GM12878 (cell line): ENCODE data around the gene PPHLN1. TPM values are rescaled to one million over a fixed set of nuclear protein-coding genes. Genes with fewer than 3 reads are reported as not detected.
"Not testable (repeated sequence)": the region's sequence is repeated elsewhere in the genome, so short reads cannot be mapped to it uniquely, and the experiment has no call there.

Experiments
- ATAC-seq: fragments of 200-7000 bp; cut with Tn5 transposase; 3 replicates; pipeline ENCODE4 v1.9.1; 2020; ENCODE audit warnings: mild to moderate bottlenecking, moderate library complexity
- BruUV-seq: library from RNA; stranded (reverse); fragments of 400-500 nt; replicated peaks from 2 replicates; lab custom pipeline; 2021; lab: Mats Ljungman, UMichigan
- CTCF ChIA-PET: fragments of 300-600 bp; sonication (Branson Sonifier 250); formaldehyde crosslinking; extraction: SDS; loops from one replicate; lab custom pipeline; 2021; ENCODE audit warnings: inconsistent platforms; lab: Yijun Ruan, JAX
- POLR2A ChIA-PET: fragments of 350-600 bp; formaldehyde crosslinking; extraction: SDS; loops from one replicate; lab custom pipeline; 2021; ENCODE audit warnings: inconsistent platforms; lab: Charles Lee
- RAD21 ChIA-PET: fragments of 300-600 bp; sonication (Branson Sonifier 250); formaldehyde crosslinking; loops from one replicate; lab custom pipeline; 2023; ENCODE audit warnings: antibody characterized with exemption; ENCODE audit not compliant: unreplicated experiment; lab: Charles Lee
- SMC1A ChIA-PET: fragments of 300-600 bp; sonication (Branson Sonifier 250); formaldehyde crosslinking; loops from one replicate; lab custom pipeline; 2023; ENCODE audit not compliant: unreplicated experiment, uncharacterized antibody; lab: Charles Lee
- DNase-seq: peaks from one replicate; pipeline ENCODE4 v3.0.0-alpha.2; 2011; ENCODE audit warnings: low read depth, low spot score
- FAIRE-seq: peaks from 3 replicates; lab custom pipeline; 2011; peaks lifted over from hg19 to GRCh38; lab: Jason Lieb, UNC
- H2AFZ ChIP-seq: 2 replicates; pipeline ENCODE4 v1.6.0; 2011; ENCODE audit warnings: low read depth, low read length, control low read depth; ENCODE audit not compliant: control insufficient read depth
- H3K27ac ChIP-seq: 2 replicates; pipeline ENCODE4 v1.5.1; 2011; ENCODE audit warnings: control low read depth; ENCODE audit not compliant: control insufficient read depth, insufficient read depth
- H3K27me3 ChIP-seq, 2 experiments: replicated peaks in 1 of 2; 2 replicates each; pipeline versions ENCODE4 v1.6.0 to v1.6.1; 2011; ENCODE audit warnings: low read length in 1 of 2; ENCODE audit not compliant: control insufficient read depth in 2 of 2, insufficient read depth in 2 of 2
- H3K36me3 ChIP-seq, 2 experiments: 2 replicates each; pipeline ENCODE4 v1.5.1; 2011; ENCODE audit warnings: low read length in 1 of 2; ENCODE audit not compliant: control insufficient read depth in 2 of 2, insufficient read depth in 2 of 2
- H3K4me1 ChIP-seq: 2 replicates; pipeline ENCODE4 v1.6.1; 2011; ENCODE audit warnings: mild to moderate bottlenecking, low read length, moderate library complexity, mixed read lengths; ENCODE audit not compliant: control insufficient read depth, insufficient read depth
- H3K4me2 ChIP-seq: 2 replicates; pipeline ENCODE4 v1.6.0; 2011; ENCODE audit warnings: control low read depth; ENCODE audit not compliant: control insufficient read depth, insufficient read depth
- H3K4me3 ChIP-seq: fragments of 200-600 bp; sonication (generic); 2 replicates; pipeline ENCODE4 v1.5.1; 2016
- H3K79me2 ChIP-seq: 2 replicates; pipeline ENCODE4 v1.6.0; 2011; ENCODE audit warnings: low read length; ENCODE audit not compliant: control insufficient read depth, insufficient read depth
- H3K9ac ChIP-seq: 2 replicates; pipeline ENCODE4 v1.8.0; 2011; ENCODE audit warnings: low read length, control low read depth, mixed read lengths; ENCODE audit not compliant: control insufficient read depth, insufficient read depth
- H3K9me3 ChIP-seq: replicated peaks from 3 replicates; pipeline ENCODE4 v1.5.1; 2011; ENCODE audit warnings: mild to moderate bottlenecking, low read length; ENCODE audit not compliant: control insufficient read depth, insufficient read depth
- H4K20me1 ChIP-seq: 2 replicates; pipeline ENCODE4 v1.6.0; 2011; ENCODE audit not compliant: control insufficient read depth, insufficient read depth
- CBX3 ChIP-seq: fragments of 200-600 bp; sonication (generic); IDR thresholded peaks from 2 replicates; pipeline ENCODE4 v1.6.1; 2016; ENCODE audit warnings: low read depth, borderline replicate concordance
- CHD1 ChIP-seq: IDR thresholded peaks from 2 replicates; pipeline ENCODE4 v1.6.1; 2012; ENCODE audit warnings: low read depth, low read length, improper control_type of control experiment
- CHD4 ChIP-seq: fragments of 200-600 bp; sonication (generic); IDR thresholded peaks from 2 replicates; pipeline ENCODE4 v1.6.1; 2016; ENCODE audit warnings: mild to moderate bottlenecking
- FOXK2 ChIP-seq: fragments of 450-650 bp; IDR thresholded peaks from 2 replicates; pipeline ENCODE4 v1.6.1; 2017; ENCODE audit warnings: mild to moderate bottlenecking, moderate library complexity
- MYC ChIP-seq: IDR thresholded peaks from 2 replicates; pipeline ENCODE4 v1.6.1; 2011; ENCODE audit warnings: mild to moderate bottlenecking, low read length, moderate library complexity, inconsistent platforms; ENCODE audit not compliant: insufficient read depth, insufficient replicate concordance, insufficient read length, severe bottlenecking
- NR2C1 ChIP-seq: fragments of 450-650 bp; IDR thresholded peaks from 2 replicates; pipeline ENCODE4 v1.6.1; 2017; ENCODE audit warnings: antibody characterized with exemption, mild to moderate bottlenecking, moderate library complexity
- TCF7 ChIP-seq: IDR thresholded peaks from 2 replicates; pipeline ENCODE4 v1.6.1; 2014; ENCODE audit warnings: antibody characterized with exemption, borderline replicate concordance
- ZNF217 ChIP-seq: fragments of 450-650 bp; IDR thresholded peaks from 2 replicates; pipeline ENCODE4 v1.6.1; 2017; ENCODE audit warnings: antibody characterized with exemption, mild to moderate bottlenecking
- WGBS: methylation state at CpG from one replicate; pipeline ENCODE4 v1.1.6; 2016; ENCODE audit warnings: low lambda C conversion rate; ENCODE audit not compliant: insufficient replicate concordance, insufficient coverage; ENCODE audit errors: missing lambda C conversion rate; 5-methylcytosine and 5-hydroxymethylcytosine counted together
- in situ Hi-C: fragments of 300-500 bp; cut with MboI; formaldehyde crosslinking; loops from 9 replicates; pipeline ENCODE4 v1.14.3; 2018; ENCODE audit warnings: mixed read lengths
- intact Hi-C: fragments of 100-400 bp; cut with micrococcal nuclease; formaldehyde crosslinking; loops from one replicate; pipeline ENCODE4 v1.14.2; 2022; ENCODE audit not compliant: unreplicated experiment
- polyA plus RNA-seq, 11 experiments: library from polyadenylated mRNA; depleted of rRNA in 4 of 11; unstranded in 6 of 11; stranded (reverse) in 5 of 11; fragments of >200 nt; fragmentation: Nextera tagmentation in 4 of 11; fragmentation: Illumina TruSeq in 1 of 11; extraction: Ambion mirVana in 4 of 11; extraction: Trizol in 1 of 11; gene quantifications; 1 replicate in 1 of 11; 2 replicates in 10 of 11; pipeline versions ENCODE4 v1.2.1 to v1.2.3, GENCODE V29; 2011 to 2016; ENCODE audit warnings: inconsistent platforms in 2 of 11, missing spikeins in 2 of 11, low read depth in 1 of 11
- total RNA-seq, 4 experiments: library from RNA; depleted of rRNA in 3 of 4; stranded (reverse); fragments of >200 nt in 3 of 4; fragmentation: Illumina TruSeq in 1 of 4; extraction: Trizol in 1 of 4; gene quantifications; 2 replicates each; pipeline versions ENCODE4 v1.2.1 to v1.2.3, GENCODE V29; 2013 to 2021
- TF ChIP-seq, protein P1 (sequence below): fragments of 450-650 bp; IDR thresholded peaks from 2 replicates; pipeline ENCODE4 v1.6.1; 2018; ENCODE audit warnings: borderline replicate concordance, mild to moderate bottlenecking; ENCODE audit not compliant: partially characterized antibody
- TF ChIP-seq, protein P2 (sequence below): fragments of 150-350 bp; IDR thresholded peaks from 2 replicates; pipeline ENCODE4 v1.6.1; 2014; ENCODE audit warnings: mild to moderate bottlenecking, low read depth, low read length
- TF ChIP-seq, protein P3 (sequence below): IDR thresholded peaks from 2 replicates; pipeline ENCODE4 v1.6.1; 2011; ENCODE audit warnings: mild to moderate bottlenecking, low read depth, low read length, moderate library complexity; ENCODE audit not compliant: insufficient replicate concordance

The PPHLN1 gene
- total and polyA plus RNA-seq, 10 of the 15 experiments (the other 5 are each of a cell fraction or from before 2014, with no cell fraction given) = 73.6 to 117 (median 92.1) TPM

DNA sequence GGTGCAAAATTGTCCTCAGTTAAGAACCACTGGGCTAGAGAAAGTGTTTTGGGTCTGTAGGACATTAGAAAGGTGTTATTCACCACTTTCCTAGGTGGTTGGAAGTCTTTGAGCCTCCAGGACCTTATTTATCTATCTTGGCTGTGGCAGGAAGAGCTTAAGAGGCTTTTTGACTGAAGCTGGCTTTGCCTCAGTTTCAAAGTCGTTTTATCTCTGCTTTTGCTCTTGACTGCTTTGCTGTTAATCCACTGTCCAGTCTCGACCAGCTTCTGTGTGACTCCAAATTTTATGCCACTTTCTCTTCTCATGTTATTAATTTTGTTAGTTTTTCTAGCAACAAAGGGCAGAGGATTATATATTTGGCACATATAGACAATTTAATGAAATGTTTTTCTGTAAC is 60.3 kb downstream of the PPHLN1 start:
- H3K4me3 ChIP-seq = no peak overlapping the region
- H3K4me1 ChIP-seq = no peaks in the 10 kb centered on the region
- H3K9ac ChIP-seq = no peak overlapping the region
- intact Hi-C loops = no loop called here
- CTCF ChIA-PET = interaction anchor here (0.6 to 9.3 kb wide), 5 partner anchors 9 to 213 kb away, joined by 3 to 80 read pairs (median 3); no protein-coding TSS in a partner anchor
- no peaks in the 10 kb centered on the region for H3K79me2 ChIP-seq
- TF ChIP-seq TCF7 (no peak), CHD1 (no peak), MYC (no peak), NR2C1 (no peak), CHD4 (no peak), FOXK2 (no peak), CBX3 (no peak), ZNF217 (no peak)
- TF ChIP-seq, protein P1, sequence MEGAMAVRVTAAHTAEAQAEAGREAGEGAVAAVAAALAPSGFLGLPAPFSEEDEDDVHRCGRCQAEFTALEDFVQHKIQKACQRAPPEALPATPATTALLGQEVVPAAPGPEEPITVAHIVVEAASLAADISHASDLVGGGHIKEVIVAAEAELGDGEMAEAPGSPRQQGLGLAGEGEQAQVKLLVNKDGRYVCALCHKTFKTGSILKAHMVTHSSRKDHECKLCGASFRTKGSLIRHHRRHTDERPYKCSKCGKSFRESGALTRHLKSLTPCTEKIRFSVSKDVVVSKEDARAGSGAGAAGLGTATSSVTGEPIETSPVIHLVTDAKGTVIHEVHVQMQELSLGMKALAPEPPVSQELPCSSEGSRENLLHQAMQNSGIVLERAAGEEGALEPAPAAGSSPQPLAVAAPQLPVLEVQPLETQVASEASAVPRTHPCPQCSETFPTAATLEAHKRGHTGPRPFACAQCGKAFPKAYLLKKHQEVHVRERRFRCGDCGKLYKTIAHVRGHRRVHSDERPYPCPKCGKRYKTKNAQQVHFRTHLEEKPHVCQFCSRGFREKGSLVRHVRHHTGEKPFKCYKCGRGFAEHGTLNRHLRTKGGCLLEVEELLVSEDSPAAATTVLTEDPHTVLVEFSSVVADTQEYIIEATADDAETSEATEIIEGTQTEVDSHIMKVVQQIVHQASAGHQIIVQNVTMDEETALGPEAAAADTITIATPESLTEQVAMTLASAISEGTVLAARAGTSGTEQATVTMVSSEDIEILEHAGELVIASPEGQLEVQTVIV = no peak
- TF ChIP-seq, protein P2, sequence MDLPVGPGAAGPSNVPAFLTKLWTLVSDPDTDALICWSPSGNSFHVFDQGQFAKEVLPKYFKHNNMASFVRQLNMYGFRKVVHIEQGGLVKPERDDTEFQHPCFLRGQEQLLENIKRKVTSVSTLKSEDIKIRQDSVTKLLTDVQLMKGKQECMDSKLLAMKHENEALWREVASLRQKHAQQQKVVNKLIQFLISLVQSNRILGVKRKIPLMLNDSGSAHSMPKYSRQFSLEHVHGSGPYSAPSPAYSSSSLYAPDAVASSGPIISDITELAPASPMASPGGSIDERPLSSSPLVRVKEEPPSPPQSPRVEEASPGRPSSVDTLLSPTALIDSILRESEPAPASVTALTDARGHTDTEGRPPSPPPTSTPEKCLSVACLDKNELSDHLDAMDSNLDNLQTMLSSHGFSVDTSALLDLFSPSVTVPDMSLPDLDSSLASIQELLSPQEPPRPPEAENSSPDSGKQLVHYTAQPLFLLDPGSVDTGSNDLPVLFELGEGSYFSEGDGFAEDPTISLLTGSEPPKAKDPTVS = no peak
- TF ChIP-seq, protein P3, sequence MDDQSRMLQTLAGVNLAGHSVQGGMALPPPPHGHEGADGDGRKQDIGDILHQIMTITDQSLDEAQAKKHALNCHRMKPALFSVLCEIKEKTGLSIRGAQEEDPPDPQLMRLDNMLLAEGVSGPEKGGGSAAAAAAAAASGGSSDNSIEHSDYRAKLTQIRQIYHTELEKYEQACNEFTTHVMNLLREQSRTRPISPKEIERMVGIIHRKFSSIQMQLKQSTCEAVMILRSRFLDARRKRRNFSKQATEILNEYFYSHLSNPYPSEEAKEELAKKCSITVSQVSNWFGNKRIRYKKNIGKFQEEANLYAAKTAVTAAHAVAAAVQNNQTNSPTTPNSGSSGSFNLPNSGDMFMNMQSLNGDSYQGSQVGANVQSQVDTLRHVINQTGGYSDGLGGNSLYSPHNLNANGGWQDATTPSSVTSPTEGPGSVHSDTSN = no peak
- in situ Hi-C loops = no loop called here
- DNase-seq (no peak), FAIRE-seq (no peak), ATAC-seq (no peak)
- peaks cover 1 to 6% of the 10 kb centered on the region in 2 experiments; a peak in 3 of 4 replicates for H3K36me3 ChIP-seq
- no peak overlapping the region for H2AFZ ChIP-seq
- POLR2A ChIA-PET = no interaction called here
- RAD21 ChIA-PET = no interaction called here
- no TSS peak for BruUV-seq
- H3K27ac ChIP-seq = no peak overlapping the region
- no peaks in the 10 kb centered on the region for H3K27me3 ChIP-seq
- H3K9me3 ChIP-seq = no peaks in the 10 kb centered on the region
- 74% methylated on average over 2 of the region's 2 CpGs for WGBS
- SMC1A ChIA-PET = interaction anchor here (1.0 to 2.1 kb wide), 2 partner anchors 13 to 45 kb away, joined by 3 to 10 read pairs; no protein-coding TSS in a partner anchor
- no peaks in the 10 kb centered on the region for H4K20me1 ChIP-seq
- no peak overlapping the region for H3K4me2 ChIP-seq

DNA sequence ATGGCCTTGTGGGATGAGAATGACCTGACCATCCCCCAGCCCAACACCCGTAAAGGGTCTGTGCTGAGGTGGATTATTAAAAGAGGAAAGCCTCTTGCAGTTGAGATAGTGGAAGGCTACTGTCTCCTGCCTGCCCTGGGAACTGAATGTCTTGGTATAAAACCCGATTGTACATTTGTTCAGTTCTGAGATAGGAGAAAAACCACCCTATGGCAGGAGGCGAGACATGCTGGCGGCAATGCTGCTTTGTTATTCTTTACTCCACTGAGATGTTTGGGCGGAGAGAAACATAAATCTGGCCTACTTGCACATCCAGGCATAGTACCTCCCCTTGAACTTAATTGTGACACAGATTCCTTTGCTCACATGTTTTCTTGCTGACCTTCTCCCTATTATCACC is 62.1 kb downstream of the PPHLN1 start:
- BruUV-seq, ATAC-seq, RAD21 ChIA-PET, in situ Hi-C loops, H3K27me3 ChIP-seq, H3K4me2 ChIP-seq, intact Hi-C loops, H3K4me3 ChIP-seq, H2AFZ ChIP-seq, DNase-seq, H3K79me2 ChIP-seq, FAIRE-seq, H3K4me1 ChIP-seq, H3K36me3 ChIP-seq, SMC1A ChIA-PET, H3K9me3 ChIP-seq, H4K20me1 ChIP-seq, H3K27ac ChIP-seq, H3K9ac ChIP-seq: not testable (repeated sequence)
- POLR2A ChIA-PET = interaction anchor here (0.5 kb wide), 1 partner anchor 9 kb away, joined by 4 read pairs; no protein-coding TSS in a partner anchor
- CTCF ChIA-PET = interaction anchor here (2.3 to 9.3 kb wide), 2 partner anchors 16 kb away, joined by 11 to 80 read pairs; no protein-coding TSS in a partner anchor
- 98% methylated on average over 5 of the region's 5 CpGs for WGBS
